NCI-H460 (cell line): Measurements from ENCODE around the gene PPM1L. TPM values are rescaled to one million over a fixed set of nuclear protein-coding genes. Genes with fewer than 3 reads are reported as not detected.

Experiments
- DNase-seq: peaks from one replicate; pipeline ENCODE4 v3.0.0-alpha.2; 2016; ENCODE audit warnings: low read depth; ENCODE audit errors: extremely low read depth
- total RNA-seq: library from RNA; depleted of rRNA; stranded (reverse); fragments of >200 nt; shearing (Covaris generic); gene quantifications from 2 replicates; pipeline ENCODE4 v1.2.3, GENCODE V29; 2014

PPM1L gene
- total RNA-seq, 1 experiment from 2014 or later, result 0.79 TPM

- no peak for DNase-seq
Measured at GRCh38 chr3:160841455-160841854, 85.4 kb downstream of the PPM1L start.

GRCh38 chr3:160842021-160843005 lies 86.3 kb downstream of the PPM1L start:
- DNase-seq, result no peak

- DNase-seq, result no peak
Measured at GRCh38 chr3:160851629-160852210, 95.7 kb downstream of the PPM1L start.

GRCh38 chr3:160852856-160853255 lies 96.8 kb downstream of the PPM1L start:
- no peak for DNase-seq

- DNase-seq, result no peak
Measured at GRCh38 chr3:160856450-160856849, 100.4 kb downstream of the PPM1L start.

- DNase-seq, result no peak
Measured at GRCh38 chr3:160857476-160858119, 101.6 kb downstream of the PPM1L start.

GRCh38 chr3:160860346-160860745 lies 104.3 kb downstream of the PPM1L start:
- no peak for DNase-seq

- DNase-seq, result no peak
Measured at GRCh38 chr3:160869825-160870224, 113.8 kb downstream of the PPM1L start.

- no peak for DNase-seq
Measured at GRCh38 chr3:160870327-160870726, 114.3 kb downstream of the PPM1L start.

- DNase-seq, result no peak
Measured at GRCh38 chr3:160874736-160875135, 118.7 kb downstream of the PPM1L start.

GRCh38 chr3:160876643-160877042 lies 120.6 kb downstream of the PPM1L start:
- DNase-seq, result no peak

- DNase-seq, result no peak
Measured at GRCh38 chr3:160879859-160880258, 123.8 kb downstream of the PPM1L start.

- DNase-seq, result no peak
Measured at GRCh38 chr3:160883373-160883772, 127.3 kb downstream of the PPM1L start.

GRCh38 chr3:160885791-160886286 lies 129.8 kb downstream of the PPM1L start:
- no peak for DNase-seq

GRCh38 chr3:160886421-160886820 lies 130.4 kb downstream of the PPM1L start:
- DNase-seq, result no peak

- DNase-seq, result no peak
Measured at GRCh38 chr3:160893207-160893606, 137.2 kb downstream of the PPM1L start.

GRCh38 chr3:160904691-160905090 lies 148.7 kb downstream of the PPM1L start:
- DNase-seq, result no peak

GRCh38 chr3:160906646-160907045 lies 150.6 kb downstream of the PPM1L start:
- DNase-seq, result no peak

GRCh38 chr3:160909917-160910316 lies 153.9 kb downstream of the PPM1L start:
- DNase-seq, result no peak

- no peak for DNase-seq
Measured at GRCh38 chr3:160911411-160911810, 155.4 kb downstream of the PPM1L start.

GRCh38 chr3:160916472-160916871 lies 160.4 kb downstream of the PPM1L start:
- DNase-seq, result no peak
